ENCODE measurements around the gene NAGA.
"Not testable (repeated sequence)": the region's sequence is repeated elsewhere in the genome, so short reads cannot be mapped to it uniquely, and the experiment has no call there.

Gene NAGA

GRCh38 chr22:42070517-42071422, at the start of gene NAGA:
Gene NAGA (minus strand): TSS chr22:42070812. CDS start chr22:42070297, 515 bp downstream.
- DNase-seq, result peak; percentile 89 to 96 (median 92)

- no peak for DNase-seq
These were observed 46.3 kb upstream of the NAGA start for GRCh38 chr22:42116848-42117424.

- not testable (repeated sequence) for DNase-seq
These were observed 44.8 kb upstream of the NAGA start for GRCh38 chr22:42115420-42115830.

GRCh38 chr22:42114721-42115120, 44.1 kb upstream of the NAGA start:
- no peak for DNase-seq

GRCh38 chr22:42112793-42113192, 42.2 kb upstream of the NAGA start:
- DNase-seq, result peak in 2 of 3 experiments; percentile 5 to 34

- no peak for DNase-seq
These were observed 41.2 kb upstream of the NAGA start for GRCh38 chr22:42111798-42112197.

GRCh38 chr22:42108848-42109247, 38.2 kb upstream of the NAGA start:
- no peak for DNase-seq

GRCh38 chr22:42104332-42104860, 33.8 kb upstream of the NAGA start:
- not testable (repeated sequence) for DNase-seq

- no peak for DNase-seq
These were observed 30.6 kb upstream of the NAGA start for GRCh38 chr22:42101199-42101598.

GRCh38 chr22:42091455-42091782, 20.8 kb upstream of the NAGA start:
- DNase-seq, result no peak

GRCh38 chr22:42090596-42091454, 20.2 kb upstream of the NAGA start, which contains the start of gene NDUFA6:
Gene NDUFA6 (minus strand): TSS chr22:42090772. CDS start chr22:42090744, 28 bp downstream.
- peak; percentile 95 to 98 (median 96) for DNase-seq

- DNase-seq, result no peak
These were observed 15.4 kb upstream of the NAGA start for GRCh38 chr22:42086051-42086450.

GRCh38 chr22:42084874-42085273, 14.3 kb upstream of the NAGA start:
- DNase-seq, result no peak

GRCh38 chr22:42083119-42083518, 12.5 kb upstream of the NAGA start:
- DNase-seq, result peak in 1 of 3 experiments; percentile 1

GRCh38 chr22:42080287-42080686, 9.7 kb upstream of the NAGA start:
- peak; percentile 29 to 65 (median 32) for DNase-seq

GRCh38 chr22:42079319-42080251, 9.0 kb upstream of the NAGA start, which contains the start of gene SMDT1:
Gene SMDT1 (plus strand): TSS chr22:42079700. CDS start chr22:42079769, 69 bp downstream.
- peak; percentile 95 to 97 (median 95) for DNase-seq

- no peak for DNase-seq
These were observed 8.1 kb upstream of the NAGA start for GRCh38 chr22:42078469-42079318.

- no peak for DNase-seq
These were observed 7.0 kb upstream of the NAGA start for GRCh38 chr22:42077486-42078125.

- DNase-seq, result no peak
These were observed 6.3 kb upstream of the NAGA start for GRCh38 chr22:42076764-42077485.
